Measurements from ENCODE around the gene ARHGAP10. TPM values are rescaled to one million over a fixed set of nuclear protein-coding genes. Genes with fewer than 3 reads are reported as not detected.

The ARHGAP10 gene
- polyA plus RNA-seq, 3 donors: 18.7 to 21.8 (median 21.2) TPM

DNA sequence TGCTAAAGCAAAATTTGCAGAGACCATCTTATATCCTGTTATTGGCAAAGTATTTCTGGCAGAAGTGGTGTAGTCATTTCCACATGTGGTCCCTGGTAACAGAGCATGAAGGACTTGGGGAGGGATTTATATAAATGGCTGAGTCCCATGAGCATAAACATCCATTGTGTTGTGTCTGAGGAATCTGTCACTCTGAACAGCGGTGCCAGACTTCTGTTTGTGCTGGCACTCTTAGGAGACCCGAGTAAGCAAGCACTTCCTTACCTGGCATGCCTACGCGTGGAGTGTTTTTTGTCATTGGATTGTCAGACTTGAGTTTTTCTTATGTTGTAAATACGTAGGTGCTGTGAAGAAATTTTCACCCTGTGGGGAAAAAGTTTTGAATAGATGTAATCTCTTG lies 285.9 kb downstream of the ARHGAP10 start:
- no peak for DNase-seq (ENCODE audit: low read depth in 3 of 3, low spot score in 2 of 3)

DNA sequence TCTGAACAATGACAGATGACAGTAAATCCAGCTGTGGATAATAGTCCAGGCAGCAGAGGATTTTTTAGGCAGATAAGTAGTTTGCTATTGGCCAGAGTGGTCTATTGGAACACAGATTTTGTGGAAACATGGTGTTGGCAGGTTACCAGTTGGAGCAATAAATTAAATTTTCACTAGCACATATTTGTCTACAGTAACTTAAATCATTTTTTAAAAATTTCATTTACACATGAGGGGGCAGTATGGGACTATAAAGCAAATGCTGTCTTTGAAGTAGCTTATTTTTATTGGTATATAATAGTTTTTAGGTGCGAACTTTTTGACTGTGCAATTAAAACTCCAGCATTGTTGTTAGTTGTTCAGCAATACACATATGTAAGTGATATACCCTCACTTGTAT lies 289.8 kb downstream of the ARHGAP10 start:
- DNase-seq (ENCODE audit: low read depth in 3 of 3, low spot score in 2 of 3): no peak

DNA sequence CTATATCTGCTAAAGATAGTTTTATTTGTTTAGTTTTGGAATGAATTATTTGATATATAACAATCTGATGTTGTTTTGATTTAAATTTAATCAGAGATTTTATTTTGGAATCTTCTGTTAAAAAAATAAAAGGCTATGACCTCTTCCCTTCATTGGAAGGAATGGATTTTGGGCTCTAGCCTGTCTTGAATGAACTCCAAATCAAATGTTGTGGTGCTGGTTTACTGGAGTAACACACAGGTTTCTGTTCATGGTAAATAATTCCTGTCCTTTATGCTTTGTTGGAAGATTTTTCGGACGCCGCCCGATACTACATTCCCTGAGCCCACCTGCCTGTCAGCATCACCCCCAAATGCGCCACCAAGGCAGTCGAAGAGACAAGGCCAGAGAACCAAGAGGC lies 291.1 kb downstream of the ARHGAP10 start:
- no peak for DNase-seq (ENCODE audit: low read depth in 3 of 3, low spot score in 2 of 3)

DNA sequence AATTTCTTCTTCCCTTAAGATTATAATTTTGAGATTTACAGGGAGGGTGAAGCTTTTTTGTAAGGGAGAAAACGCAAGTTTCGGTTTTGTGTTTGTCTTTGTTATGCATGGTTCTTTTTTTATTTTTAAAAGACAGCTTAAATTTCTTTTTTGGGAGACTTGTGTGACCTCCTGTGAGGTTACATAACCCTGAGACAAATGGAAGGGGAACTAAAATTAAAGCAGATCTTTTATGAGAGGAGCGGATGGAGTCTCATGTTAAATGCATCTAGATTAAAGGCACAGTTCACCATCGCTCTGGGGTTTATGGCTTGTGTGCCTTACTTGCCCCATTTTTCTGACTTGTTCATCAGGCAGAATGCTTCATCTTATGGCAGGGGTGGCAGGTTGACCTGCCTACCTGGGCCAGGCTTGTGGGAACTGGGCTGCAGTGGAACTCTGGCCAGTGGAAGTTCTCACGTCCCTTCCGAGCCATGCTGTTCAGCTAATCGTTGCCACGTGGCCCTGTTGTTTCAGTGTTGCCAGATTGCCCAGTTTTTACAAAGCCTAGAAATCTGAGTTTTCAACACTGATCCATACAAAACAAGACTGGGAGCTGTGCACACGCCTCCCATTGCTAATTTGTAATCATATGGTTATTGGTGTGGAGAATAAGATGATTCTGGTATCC lies 291.8 kb downstream of the ARHGAP10 start:
- DNase-seq (ENCODE audit: low read depth in 3 of 3, low spot score in 2 of 3): no peak

DNA sequence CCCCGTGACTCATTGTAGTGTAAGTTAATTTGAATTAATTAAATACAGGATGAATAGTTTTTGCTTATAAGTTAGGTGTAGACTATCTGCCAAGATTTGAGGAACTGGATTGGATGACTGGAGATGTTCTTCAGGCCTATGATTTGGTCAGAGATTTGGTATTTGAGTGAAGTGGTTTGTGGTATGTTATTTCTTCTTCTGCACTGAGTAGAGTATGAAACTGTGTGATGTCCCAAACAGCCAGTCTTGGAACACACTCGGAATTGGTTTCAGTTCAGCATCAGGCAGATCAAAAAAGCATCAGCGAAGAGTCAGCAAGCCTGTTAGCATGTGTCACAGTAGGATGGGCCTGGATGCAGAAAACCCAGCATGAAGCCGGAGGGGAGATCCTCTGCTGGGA lies 294.1 kb downstream of the ARHGAP10 start:
- no peak for DNase-seq (ENCODE audit: low read depth in 3 of 3, low spot score in 2 of 3)

DNA sequence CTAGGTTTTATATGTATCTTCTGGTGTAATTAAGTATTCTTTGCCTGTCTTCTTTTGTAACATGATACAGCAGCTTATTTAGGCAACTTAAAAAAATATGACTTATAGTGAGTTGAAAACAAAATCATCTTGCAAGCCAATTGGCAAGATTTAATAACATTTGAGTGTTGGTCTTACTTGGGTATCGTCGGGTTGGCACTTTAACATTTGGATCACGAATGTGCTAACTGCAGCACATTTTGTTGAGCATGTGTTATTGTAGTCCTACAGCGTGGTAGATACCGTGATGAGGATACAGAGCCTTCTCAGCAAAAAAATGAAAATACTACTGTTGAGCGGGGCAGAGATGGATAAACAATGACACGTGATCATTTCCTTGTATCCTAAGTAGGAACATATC lies 295.3 kb downstream of the ARHGAP10 start:
- no peak for DNase-seq (ENCODE audit: low read depth in 3 of 3, low spot score in 2 of 3)

DNA sequence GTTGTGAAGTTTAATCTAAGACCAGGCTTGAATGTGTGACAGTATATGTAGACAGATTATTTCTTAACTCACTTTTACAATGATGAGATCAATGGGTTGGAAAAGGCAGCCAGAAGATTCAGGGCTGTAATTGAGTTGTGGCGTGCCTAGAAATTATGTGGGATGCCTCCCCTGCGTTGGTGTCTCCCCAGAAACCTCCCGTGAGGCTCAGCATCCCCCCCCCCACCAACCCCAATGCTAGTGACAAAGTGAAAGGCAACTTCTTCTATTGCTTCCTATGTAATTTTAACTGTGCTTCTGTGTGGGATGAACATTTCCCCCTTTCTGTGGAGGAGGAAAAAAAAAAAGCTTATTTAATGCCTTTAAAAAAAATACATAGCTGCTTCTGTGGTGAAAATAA lies 297.9 kb downstream of the ARHGAP10 start:
- no peak for DNase-seq (ENCODE audit: low read depth in 3 of 3, low spot score in 2 of 3)

DNA sequence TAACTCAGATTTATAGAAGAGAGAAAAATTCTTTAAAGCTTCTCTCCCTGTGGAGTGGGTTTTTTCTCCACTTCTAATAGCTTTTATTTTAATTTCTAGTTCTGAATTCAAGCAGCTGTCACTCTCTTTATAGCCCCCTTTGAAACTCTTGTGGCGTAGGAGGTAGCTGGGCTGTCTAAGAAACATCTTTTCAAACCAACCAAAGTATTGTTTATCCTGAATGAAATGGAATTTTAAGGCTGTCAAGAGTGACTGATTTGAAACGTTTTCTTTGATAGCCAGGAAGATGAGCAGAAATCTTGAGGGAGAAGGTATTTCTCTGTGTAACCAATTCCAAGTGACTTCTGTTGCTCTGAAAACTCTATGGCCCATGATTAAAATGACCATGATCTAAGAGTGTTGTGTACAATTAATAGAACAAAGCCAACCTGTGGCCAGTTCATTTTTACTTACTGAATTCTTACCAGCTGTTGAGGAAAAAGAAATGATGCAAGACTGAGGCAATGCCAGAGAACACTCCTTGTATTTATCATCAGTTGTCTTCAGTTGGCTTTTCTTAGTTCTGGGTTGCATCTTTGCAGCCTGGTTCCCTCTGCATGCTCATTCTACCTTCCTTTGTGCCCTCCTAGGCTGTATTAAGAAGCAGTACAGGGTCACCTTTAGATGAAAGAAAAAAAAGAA lies 298.4 kb downstream of the ARHGAP10 start:
- DNase-seq (ENCODE audit: low read depth in 3 of 3, low spot score in 2 of 3): no peak

DNA sequence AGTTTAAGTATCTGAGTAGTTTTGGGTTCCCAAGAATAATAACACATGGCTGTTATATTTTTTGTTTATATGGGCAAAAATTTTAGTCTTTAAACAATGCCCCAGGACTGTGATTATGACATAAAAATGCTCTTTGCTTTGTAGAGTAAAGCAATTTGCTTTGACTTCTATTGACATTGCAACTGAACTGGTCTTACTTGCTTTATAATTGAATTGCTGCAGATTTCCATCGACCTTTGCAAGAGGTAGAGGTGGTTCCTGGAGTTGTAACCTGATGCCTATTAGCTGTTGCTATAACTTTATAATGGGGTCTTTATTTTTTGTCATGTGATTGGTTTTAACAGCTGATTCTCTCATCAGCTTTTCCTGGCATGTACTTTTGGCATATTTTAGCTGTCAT lies 302.9 kb downstream of the ARHGAP10 start:
- DNase-seq (ENCODE audit: low read depth in 3 of 3, low spot score in 2 of 3): no peak

DNA sequence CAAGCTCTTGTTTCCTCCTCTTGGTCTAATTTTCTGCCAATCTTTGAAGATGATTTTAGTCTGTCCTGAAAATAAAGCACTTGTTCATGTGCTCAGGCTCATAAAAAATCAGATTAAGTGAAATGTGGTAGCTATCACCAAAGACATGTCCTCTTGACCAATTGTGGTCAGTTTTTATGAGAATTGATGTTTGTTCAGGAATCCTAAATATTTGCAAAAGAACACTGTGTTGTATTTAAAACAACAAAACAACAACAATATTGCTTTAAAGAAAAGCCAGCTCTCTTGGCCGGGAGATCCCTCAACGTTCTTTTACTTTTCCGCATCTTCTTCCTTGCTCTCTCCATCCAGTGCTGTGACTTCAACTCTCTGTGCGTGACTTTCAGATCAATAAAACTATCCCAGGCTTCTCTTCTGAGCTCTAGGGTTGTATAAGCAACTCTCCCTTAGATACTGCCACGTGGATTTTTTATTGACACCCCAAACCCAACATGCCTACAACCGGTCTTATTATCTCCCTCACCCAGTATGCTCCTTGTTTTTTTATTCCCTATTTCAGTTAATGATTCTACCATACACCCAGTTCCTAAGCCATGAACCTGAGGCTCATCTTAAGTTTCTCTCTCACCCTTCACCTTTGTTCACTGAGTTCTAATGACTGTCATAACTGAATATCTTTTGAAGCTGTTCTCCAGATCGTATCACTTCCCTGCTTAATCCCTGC lies 309.9 kb downstream of the ARHGAP10 start:
- DNase-seq (ENCODE audit: low read depth in 3 of 3, low spot score in 2 of 3): no peak

DNA sequence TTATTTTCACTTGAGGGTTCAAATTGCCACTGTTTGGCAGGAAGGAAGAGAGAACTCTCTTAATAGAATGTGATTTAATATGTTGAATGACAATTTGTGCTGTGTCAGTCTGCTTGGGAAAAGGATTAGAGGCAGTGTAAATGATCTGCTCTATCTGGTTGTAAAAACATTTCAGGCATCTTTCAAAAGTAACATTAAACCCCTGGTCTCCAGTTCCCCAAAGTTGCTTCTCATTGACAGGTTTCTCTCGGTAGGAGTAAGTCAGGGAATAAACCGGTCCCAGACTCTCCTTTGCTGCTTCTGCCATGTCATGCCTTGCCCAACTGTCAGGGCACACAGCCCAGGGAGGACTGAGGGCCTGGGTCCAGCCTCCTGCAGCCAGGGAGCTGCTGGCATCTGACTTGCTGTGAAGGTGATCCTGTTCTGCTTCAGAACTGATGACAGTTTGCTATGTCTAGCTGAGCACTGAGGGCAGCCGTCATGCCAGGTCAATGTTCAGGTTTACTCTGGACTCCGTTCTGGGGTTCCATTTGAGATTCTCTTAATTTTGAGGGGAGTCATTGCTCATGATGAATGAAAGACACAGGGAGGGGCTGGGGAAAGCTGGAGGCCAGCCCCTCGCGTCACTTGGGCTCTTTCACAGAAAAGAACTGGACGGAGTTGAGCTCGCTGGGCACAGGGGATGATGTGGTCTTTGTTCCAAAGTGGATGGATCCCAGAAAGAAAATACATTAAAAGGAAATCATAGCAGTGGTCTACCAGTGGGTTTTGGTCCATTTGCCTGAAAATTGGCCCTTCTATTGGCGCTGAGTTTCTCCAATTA lies 312.4 kb downstream of the ARHGAP10 start:
- no peak for DNase-seq (ENCODE audit: low read depth in 3 of 3, low spot score in 2 of 3)

DNA sequence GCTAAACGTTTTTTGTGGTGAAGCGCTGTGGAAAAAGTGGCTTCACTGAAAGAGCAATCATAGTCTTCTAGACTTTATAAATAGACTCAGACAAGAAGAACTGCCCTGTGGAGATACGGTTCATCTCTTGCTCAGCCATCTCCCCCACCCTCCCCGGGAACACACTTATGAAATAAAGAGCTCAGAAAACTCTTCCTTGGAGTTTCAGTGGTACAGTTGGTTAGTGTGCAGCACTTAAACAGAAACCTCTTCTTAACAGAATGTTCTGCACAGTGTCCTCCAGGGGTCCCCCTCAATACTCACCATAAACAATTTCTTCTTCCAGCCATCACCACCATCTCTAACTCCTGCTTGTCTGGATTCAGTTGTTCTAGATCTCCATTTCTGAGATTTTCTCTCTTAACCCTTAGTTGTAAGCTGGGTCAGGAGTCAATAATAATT lies 313.0 kb downstream of the ARHGAP10 start:
- DNase-seq (ENCODE audit: low read depth in 3 of 3, low spot score in 2 of 3): no peak

DNA sequence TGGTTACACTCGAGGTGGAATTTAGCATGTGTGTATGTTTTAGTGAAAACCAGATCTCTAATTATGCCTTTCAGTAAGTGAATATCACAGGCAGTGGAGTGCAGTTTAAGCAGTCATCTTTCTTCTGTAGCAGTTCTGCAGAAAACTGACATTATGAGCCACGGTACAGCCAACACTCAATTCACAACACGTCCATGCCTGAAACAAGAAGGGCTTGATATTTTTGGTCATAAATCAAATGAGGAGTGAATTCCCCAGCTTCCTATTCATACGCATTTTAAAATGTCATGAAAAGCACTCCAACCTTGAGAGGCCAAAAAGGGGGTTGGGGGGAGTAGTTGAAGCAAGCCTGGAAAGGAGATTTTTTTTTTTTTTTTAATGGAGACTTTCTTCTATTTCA lies 316.7 kb downstream of the ARHGAP10 start:
- DNase-seq (ENCODE audit: low read depth in 3 of 3, low spot score in 2 of 3): no peak

DNA sequence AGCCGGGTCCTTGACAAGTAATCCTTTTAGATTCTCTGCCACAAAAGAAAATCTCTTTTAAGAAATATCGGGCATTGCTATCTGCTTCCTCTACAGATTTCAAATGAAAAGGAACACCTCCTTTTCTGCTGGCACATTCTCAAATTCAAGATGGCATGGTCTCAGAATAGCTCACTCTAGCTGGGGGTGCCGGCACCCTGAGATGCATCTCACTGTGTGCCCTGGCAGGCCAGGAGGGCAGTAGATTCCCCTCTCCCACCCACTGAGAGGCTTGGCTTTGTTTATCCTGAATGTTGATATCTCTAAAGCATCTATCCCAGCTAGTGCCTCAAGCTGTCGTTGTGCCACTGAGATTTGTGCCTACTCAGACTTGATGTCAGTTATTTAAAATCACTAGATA lies 319.5 kb downstream of the ARHGAP10 start:
- DNase-seq (ENCODE audit: low read depth in 3 of 3, low spot score in 2 of 3): no peak

DNA sequence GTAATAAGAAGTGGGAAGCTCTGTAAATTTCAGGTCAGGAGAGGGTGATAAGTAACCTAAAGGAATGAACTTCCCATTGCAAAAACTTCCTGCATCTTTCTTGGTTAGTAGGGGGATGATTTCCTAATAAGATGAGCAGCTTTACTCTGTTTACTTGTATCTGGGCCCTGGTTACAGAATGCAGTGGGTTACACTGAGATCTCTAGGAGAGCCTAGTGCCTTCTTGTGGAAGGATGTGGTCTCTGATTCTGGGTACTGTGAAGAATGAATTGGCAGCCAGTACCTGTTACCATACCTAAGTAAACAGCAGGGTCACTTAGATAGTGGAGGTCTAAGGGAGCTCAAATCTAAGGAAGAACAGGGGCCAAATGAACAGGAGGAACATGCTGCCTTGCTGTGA lies 320.6 kb downstream of the ARHGAP10 start:
- DNase-seq (ENCODE audit: low read depth in 3 of 3, low spot score in 2 of 3): no peak

DNA sequence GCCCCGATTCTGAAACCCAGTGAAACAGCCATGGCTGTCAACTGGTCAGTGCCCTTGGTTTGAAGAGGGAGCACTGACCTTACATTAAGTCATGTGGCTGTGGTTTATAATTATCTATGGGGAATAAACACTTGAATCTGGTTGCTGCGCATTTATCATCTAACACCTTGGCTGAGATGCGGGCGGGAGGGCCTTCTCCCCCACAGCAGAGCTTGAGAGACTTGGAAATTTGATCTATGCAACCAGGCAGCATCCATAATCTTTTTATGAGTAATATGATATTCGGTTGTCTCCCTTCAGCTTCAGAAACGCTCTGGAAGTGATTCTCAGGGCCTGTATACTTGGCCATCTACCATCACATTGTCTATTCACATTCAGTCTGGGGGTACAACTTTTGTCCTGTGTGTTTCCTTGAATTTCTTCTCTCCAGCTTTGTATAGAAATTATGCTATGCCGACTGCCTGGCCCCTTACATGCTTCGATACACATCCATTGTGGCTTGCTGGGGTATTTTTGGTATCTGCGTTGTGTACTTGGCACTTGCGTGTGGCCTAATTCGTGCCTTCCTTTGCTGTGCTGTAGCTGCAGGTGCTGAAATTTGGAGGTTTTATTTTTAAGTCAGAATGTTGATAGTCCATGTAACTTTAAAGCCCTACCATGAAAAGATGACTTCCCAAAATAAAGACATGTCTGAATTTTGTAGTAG lies 321.6 kb downstream of the ARHGAP10 start:
- no peak for DNase-seq (ENCODE audit: low read depth in 3 of 3, low spot score in 2 of 3)

DNA sequence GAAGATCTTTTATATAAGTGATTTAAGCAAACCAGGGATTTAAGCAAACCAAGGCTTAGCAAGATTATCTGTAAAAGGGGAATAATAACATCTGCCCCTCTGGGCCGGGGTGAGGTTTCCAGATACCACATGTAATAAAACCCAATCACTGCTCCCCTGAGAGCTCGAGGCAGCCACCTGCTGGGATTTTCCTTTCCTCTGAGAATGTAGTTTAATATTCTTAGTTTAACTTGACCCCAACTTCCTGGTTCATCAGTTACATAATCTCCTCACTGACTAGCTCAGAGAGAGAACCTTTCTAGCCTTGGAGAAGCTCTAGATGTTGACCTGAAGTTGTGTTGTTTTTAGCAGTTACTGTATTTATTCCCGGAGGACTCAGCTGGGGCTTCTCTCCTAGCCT lies 322.4 kb downstream of the ARHGAP10 start:
- no peak for DNase-seq (ENCODE audit: low read depth in 3 of 3, low spot score in 2 of 3)

DNA sequence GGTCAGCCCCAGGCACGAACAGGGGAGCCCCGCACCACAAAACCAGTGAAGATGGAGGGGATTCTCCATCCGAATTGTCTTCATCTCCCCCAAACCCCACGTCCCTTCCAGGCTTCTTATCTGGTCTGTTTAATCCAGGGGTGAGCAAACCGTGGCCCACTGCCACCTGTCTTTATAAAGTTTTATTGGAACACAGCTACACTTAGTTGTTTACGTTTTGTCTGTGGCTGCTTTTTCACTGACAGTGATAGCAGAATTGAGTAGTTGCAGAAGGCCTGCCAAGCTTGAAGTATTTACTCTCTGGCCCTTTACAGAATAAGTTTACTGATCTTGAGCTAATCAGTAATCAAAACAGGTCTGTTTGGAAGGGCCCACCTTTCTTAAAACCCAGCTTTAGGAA lies 324.0 kb downstream of the ARHGAP10 start:
- DNase-seq (ENCODE audit: low read depth in 3 of 3, low spot score in 2 of 3): no peak

DNA sequence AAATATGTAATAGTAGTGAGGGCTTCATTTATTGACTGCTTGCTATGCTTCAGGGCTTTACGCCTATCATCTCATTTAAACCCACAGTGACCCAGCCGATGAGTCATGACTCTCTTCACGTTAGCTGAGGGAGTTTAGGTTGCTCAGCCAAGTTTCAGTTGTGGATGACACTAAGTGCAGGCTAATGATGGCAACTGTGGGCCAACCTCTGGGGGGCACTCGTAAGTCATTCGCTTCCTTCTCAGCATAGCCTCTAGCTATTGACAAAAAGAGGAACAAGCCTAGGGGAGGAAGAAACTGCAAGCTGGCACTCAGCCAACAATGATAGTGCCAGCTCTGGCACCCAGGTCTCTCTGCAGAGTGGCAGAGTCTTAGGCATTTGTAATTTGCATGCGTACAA lies 325.0 kb downstream of the ARHGAP10 start:
- DNase-seq (ENCODE audit: low read depth in 3 of 3, low spot score in 2 of 3): no peak

DNA sequence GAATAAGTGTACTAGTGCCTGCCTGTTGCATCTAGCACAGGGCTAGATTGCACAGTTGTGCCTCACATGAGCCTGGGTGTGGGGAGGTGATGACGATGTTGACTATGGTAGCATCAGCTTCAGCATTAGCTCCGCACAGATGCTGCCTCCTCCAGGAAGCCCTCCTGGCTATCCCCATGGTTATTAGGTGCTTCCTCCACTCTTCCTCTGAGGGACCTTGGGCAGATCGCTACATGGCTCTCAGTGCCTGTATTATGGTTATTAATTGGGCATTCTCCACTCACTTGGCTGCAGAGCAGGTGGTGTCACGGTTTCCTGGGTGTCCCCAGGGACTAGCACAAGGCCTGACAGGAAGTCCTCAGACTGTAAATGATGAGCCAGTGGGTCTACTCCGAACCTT lies 325.6 kb downstream of the ARHGAP10 start:
- DNase-seq (ENCODE audit: low read depth in 3 of 3, low spot score in 2 of 3): no peak

Measured in right renal cortex interstitium (tissue), 3 donors.